IMR-90 (cell line): ENCODE data around the gene SLC25A21. TPM values are rescaled to one million over a fixed set of nuclear protein-coding genes. Genes with fewer than 3 reads are reported as not detected.

Experiments used
- ATAC-seq: fragments of 200-7000 bp; cut with Tn5 transposase; 2 replicates; pipeline ENCODE4 v1.9.1; 2020; ENCODE audit warnings: low read depth, mild to moderate bottlenecking, moderate library complexity
- BruUV-seq: library from RNA; stranded (reverse); fragments of 400-500 nt; replicated peaks from 2 replicates; lab custom pipeline; 2021; lab: Mats Ljungman, UMichigan
- CTCF ChIA-PET: fragments of 300-600 bp; formaldehyde crosslinking; extraction: SDS; loops from one replicate; lab custom pipeline; 2021; ENCODE audit warnings: antibody characterized with exemption; lab: Yijun Ruan, JAX
- POLR2A ChIA-PET: fragments of 300-600 bp; sonication (Branson Sonifier 250); formaldehyde crosslinking; loops from one replicate; lab custom pipeline; 2022; ENCODE audit warnings: antibody characterized with exemption; ENCODE audit not compliant: unreplicated experiment; lab: Charles Lee
- DNase-seq: peaks from one replicate; pipeline ENCODE4 v3.0.0; 2013
- H2AFZ ChIP-seq: replicated peaks from 2 replicates; pipeline ENCODE3; 2013; ENCODE audit warnings: low read length, mild to moderate bottlenecking; ENCODE audit not compliant: poor library complexity
- H2AK5ac ChIP-seq: 2 replicates; pipeline ENCODE4 v1.6.1; 2013; ENCODE audit warnings: low read depth, low read length, inconsistent platforms
- H2AK9ac ChIP-seq: replicated peaks from 2 replicates; pipeline ENCODE3; 2013; ENCODE audit warnings: mild to moderate bottlenecking, low read depth, low read length, moderate library complexity; ENCODE audit not compliant: poor library complexity
- H2BK120ac ChIP-seq: 2 replicates; pipeline ENCODE4 v1.6.1; 2013; ENCODE audit warnings: low read depth, low read length, inconsistent platforms
- H2BK15ac ChIP-seq: 3 replicates; pipeline ENCODE4 v1.6.1; 2013; ENCODE audit warnings: low read depth, low read length, inconsistent platforms
- H2BK20ac ChIP-seq: 2 replicates; pipeline ENCODE4 v1.6.1; 2013; ENCODE audit warnings: low read depth, mild to moderate bottlenecking, inconsistent platforms, low read length, moderate library complexity
- H2BK5ac ChIP-seq: 2 replicates; pipeline ENCODE4 v1.6.1; 2013; ENCODE audit warnings: mild to moderate bottlenecking, low read depth, low read length, inconsistent platforms; ENCODE audit not compliant: poor library complexity, severe bottlenecking
- H3K14ac ChIP-seq: replicated peaks from 2 replicates; pipeline ENCODE4 v1.6.1; 2013; ENCODE audit warnings: low read depth, low read length, inconsistent platforms
- H3K18ac ChIP-seq: 2 replicates; pipeline ENCODE4 v1.6.1; 2013; ENCODE audit warnings: low read depth, low read length, control low read depth
- H3K23ac ChIP-seq: 2 replicates; pipeline ENCODE4 v1.6.1; 2013; ENCODE audit warnings: low read depth, low read length, inconsistent platforms
- H3K27ac ChIP-seq: 2 replicates; pipeline ENCODE4 v1.5.1; 2013; ENCODE audit warnings: mild to moderate bottlenecking, control low read depth, low read length; ENCODE audit not compliant: insufficient read depth
- H3K27me3 ChIP-seq: 2 replicates; pipeline ENCODE4 v1.6.1; 2013; ENCODE audit warnings: low read length; ENCODE audit not compliant: control insufficient read depth, insufficient read depth
- H3K36me3 ChIP-seq: 2 replicates; pipeline ENCODE4 v1.6.1; 2013; ENCODE audit warnings: low read length, mixed read lengths; ENCODE audit not compliant: control insufficient read depth, insufficient read depth
- H3K4ac ChIP-seq: 2 replicates; pipeline ENCODE4 v1.6.1; 2013; ENCODE audit warnings: low read depth, low read length, inconsistent platforms
- H3K4me1 ChIP-seq: 2 replicates; pipeline ENCODE4 v1.6.1; 2013; ENCODE audit warnings: low read length, mixed read lengths; ENCODE audit not compliant: control insufficient read depth, insufficient read depth
- H3K4me2 ChIP-seq: 2 replicates; pipeline ENCODE4 v1.6.1; 2013; ENCODE audit warnings: low read depth, mild to moderate bottlenecking, control low read depth, low read length, moderate library complexity
- H3K4me3 ChIP-seq: 2 replicates; pipeline ENCODE4 v1.5.1; 2013; ENCODE audit warnings: low read depth, mild to moderate bottlenecking, control low read depth, low read length, moderate library complexity; ENCODE audit not compliant: insufficient read depth
- H3K56ac ChIP-seq: 2 replicates; pipeline ENCODE4 v1.6.1; 2013; ENCODE audit warnings: low read length, inconsistent platforms; ENCODE audit not compliant: insufficient read depth; ENCODE audit errors: extremely low read depth
- H3K79me1 ChIP-seq, 2 experiments: 2 replicates each; pipeline ENCODE4 v1.6.1; 2013; ENCODE audit warnings: low read length in 2 of 2, inconsistent platforms in 1 of 2, low read depth in 1 of 2
- H3K9ac ChIP-seq: 2 replicates; pipeline ENCODE4 v1.6.1; 2013; ENCODE audit warnings: low read depth, low read length, control low read depth
- H3K9me1 ChIP-seq: 2 replicates; pipeline ENCODE4 v1.6.1; 2013; ENCODE audit warnings: low read length, inconsistent platforms; ENCODE audit not compliant: insufficient read depth
- H3K9me3 ChIP-seq: 2 replicates; pipeline ENCODE4 v1.6.1; 2013; ENCODE audit warnings: low read length; ENCODE audit not compliant: control insufficient read depth, insufficient read depth
- H4K20me1 ChIP-seq: 2 replicates; pipeline ENCODE4 v1.6.1; 2013; ENCODE audit warnings: low read length, inconsistent platforms; ENCODE audit not compliant: insufficient read depth
- H4K5ac ChIP-seq: 2 replicates; pipeline ENCODE4 v1.6.1; 2013; ENCODE audit warnings: mild to moderate bottlenecking, low read depth, low read length, control low read depth
- H4K8ac ChIP-seq, 2 experiments: 2 replicates each; pipeline ENCODE4 v1.6.1; 2013; ENCODE audit warnings: low read depth in 2 of 2, low read length in 2 of 2, control low read depth in 1 of 2, inconsistent platforms in 1 of 2
- H4K91ac ChIP-seq: 2 replicates; pipeline ENCODE4 v1.6.1; 2013; ENCODE audit warnings: low read depth, low read length, inconsistent platforms; ENCODE audit not compliant: insufficient read depth
- BHLHE40 ChIP-seq: fragments of 150-350 bp; IDR thresholded peaks from 2 replicates; pipeline ENCODE4 v1.6.1; 2016; ENCODE audit warnings: mild to moderate bottlenecking, low read depth, low read length
- CEBPB ChIP-seq: IDR thresholded peaks from 2 replicates; pipeline ENCODE4 v1.6.1; 2012; ENCODE audit warnings: low read depth, low read length, improper control_type of control experiment
- CHD1 ChIP-seq: IDR thresholded peaks from 2 replicates; pipeline ENCODE4 v1.6.1; 2012; ENCODE audit warnings: low read depth, low read length, improper control_type of control experiment
- CTCF ChIP-seq: conservative IDR thresholded peaks from 2 replicates; pipeline ENCODE4 v1.5.1; 2012; ENCODE audit warnings: mild to moderate bottlenecking, low read depth, low read length, improper control_type of control experiment
- ELK1 ChIP-seq: fragments of 150-350 bp; IDR thresholded peaks from 2 replicates; pipeline ENCODE4 v1.6.1; 2016; ENCODE audit warnings: low read depth, mild to moderate bottlenecking, low read length, moderate library complexity, borderline replicate concordance
- FOS ChIP-seq: fragments of 150-350 bp; IDR thresholded peaks from 2 replicates; pipeline ENCODE4 v1.6.1; 2016; ENCODE audit warnings: low read depth, low read length
- MAFK ChIP-seq: IDR thresholded peaks from 2 replicates; pipeline ENCODE4 v1.6.1; 2012; ENCODE audit warnings: low read depth, low read length, improper control_type of control experiment
- MAZ ChIP-seq: IDR thresholded peaks from 2 replicates; pipeline ENCODE4 v1.6.1; 2012; ENCODE audit warnings: low read depth, mild to moderate bottlenecking, low read length, improper control_type of control experiment, moderate library complexity, borderline replicate concordance
- MXI1 ChIP-seq: IDR thresholded peaks from 2 replicates; pipeline ENCODE4 v1.6.1; 2012; ENCODE audit warnings: low read depth, mild to moderate bottlenecking, low read length, moderate library complexity, borderline replicate concordance
- NFE2L2 ChIP-seq: fragments of 150-350 bp; IDR thresholded peaks from 2 replicates; pipeline ENCODE4 v1.6.1; 2016; ENCODE audit warnings: low read depth, mild to moderate bottlenecking, low read length
- POLR2A ChIP-seq: IDR thresholded peaks from 2 replicates; pipeline ENCODE4 v1.6.1; 2012; ENCODE audit warnings: mild to moderate bottlenecking, low read depth, low read length
- RAD21 ChIP-seq: IDR thresholded peaks from 2 replicates; pipeline ENCODE4 v1.6.1; 2012; ENCODE audit warnings: low read length, improper control_type of control experiment
- RCOR1 ChIP-seq: IDR thresholded peaks from 2 replicates; pipeline ENCODE4 v1.6.1; 2012; ENCODE audit warnings: mild to moderate bottlenecking, low read length, improper control_type of control experiment; ENCODE audit not compliant: insufficient replicate concordance
- RFX5 ChIP-seq: IDR thresholded peaks from 2 replicates; pipeline ENCODE4 v1.8.0; 2012; ENCODE audit warnings: low read depth, mild to moderate bottlenecking, low read length, moderate library complexity
- SMC3 ChIP-seq: fragments of 150-350 bp; IDR thresholded peaks from 2 replicates; pipeline ENCODE4 v1.6.1; 2016; ENCODE audit warnings: low read depth, mild to moderate bottlenecking, antibody characterized with exemption, low read length, moderate library complexity
- WGBS, 2 experiments: methylation state at CpG; one replicate each; pipeline versions ENCODE4 v1.1.5 to v1.1.7; 2013; ENCODE audit warnings: missing lambda C conversion rate in 2 of 2; ENCODE audit not compliant: insufficient read length in 1 of 2; ENCODE audit errors: extremely low coverage in 2 of 2; 5-methylcytosine and 5-hydroxymethylcytosine counted together
- dilution Hi-C: fragments of 300-500 bp; cut with HindIII; formaldehyde crosslinking; loops from one replicate; pipeline ENCODE4 v1.14.3; 2018; ENCODE audit warnings: low sequenced_read_pairs; ENCODE audit not compliant: unreplicated experiment
- in situ Hi-C: fragments of 300-500 bp; cut with MboI; formaldehyde crosslinking; loops from 3 replicates; pipeline ENCODE4 v1.14.3; 2019; ENCODE audit warnings: low sequenced_read_pairs, inconsistent platforms, mixed read lengths
- intact Hi-C: fragments of 100-400 bp; cut with micrococcal nuclease; formaldehyde crosslinking; loops from 2 replicates; pipeline ENCODE4 v1.10.0; 2022
- polyA plus RNA-seq, 3 experiments: library from polyadenylated mRNA; depleted of rRNA; stranded (reverse); fragments of >200 nt; gene quantifications; 2 replicates each; pipeline ENCODE4 v1.2.3, GENCODE V29; 2012; ENCODE audit warnings: low replicate concordance in 1 of 3
- total RNA-seq: library from RNA; depleted of rRNA; stranded (reverse); fragments of >200 nt; gene quantifications from 2 replicates; pipeline ENCODE4 v1.2.3, GENCODE V29; 2012
- TF ChIP-seq, protein P1 (sequence below): fragments of 150-350 bp; IDR thresholded peaks from 2 replicates; pipeline ENCODE4 v1.6.1; 2017; ENCODE audit warnings: mild to moderate bottlenecking, antibody characterized with exemption, low read length, low read depth

SLC25A21 gene
- total and polyA plus RNA-seq, 2 of the 4 experiments (the other 2 are of a cell fraction), result 0.62 to 0.90 TPM

- H3K36me3 ChIP-seq, result no peaks in the 10 kb centered on the region
- H2AK5ac ChIP-seq, result no peak overlapping the region
- H4K20me1 ChIP-seq, result no peaks in the 10 kb centered on the region
- H3K9me1 ChIP-seq, result no peaks in the 10 kb centered on the region
- intact Hi-C loops, result no loop called here
- H2BK20ac ChIP-seq, result no peak overlapping the region
- H2AK9ac ChIP-seq, result no peak overlapping the region
- H4K5ac ChIP-seq, result no peak overlapping the region
- no peak overlapping the region for H2BK5ac ChIP-seq
- H3K4me2 ChIP-seq, result no peak overlapping the region
- CTCF ChIA-PET, result no interaction called here
- H3K23ac ChIP-seq, result no peak overlapping the region
- H3K4me3 ChIP-seq, result no peak overlapping the region
- H3K27me3 ChIP-seq, result no peaks in the 10 kb centered on the region
- H3K18ac ChIP-seq, result no peak overlapping the region
- no peak overlapping the region for H2BK120ac ChIP-seq
- no peak for ATAC-seq
- no peak overlapping the region for H2BK15ac ChIP-seq
- dilution Hi-C loops, result no loop called here
- DNase-seq, result no peak
- H3K56ac ChIP-seq, result no peak overlapping the region
- H2AFZ ChIP-seq, result no peak overlapping the region
- WGBS, 2 experiments, result 67% methylated on average over 1 of the region's 3 CpGs; no CpG with 5 or more reads in 1 of the 2 experiments
- in situ Hi-C loops, result no loop called here
- no peak overlapping the region for H3K9ac ChIP-seq
- no peak overlapping the region for H3K4ac ChIP-seq
- no TSS peak for BruUV-seq
- H3K14ac ChIP-seq, result no peak overlapping the region
- H3K4me1 ChIP-seq, result no peaks in the 10 kb centered on the region
- no peaks in the 10 kb centered on the region for H3K9me3 ChIP-seq
- TF ChIP-seq NFE2L2 (no peak), MAFK (no peak), CHD1 (no peak), BHLHE40 (no peak), RCOR1 (no peak), POLR2A (no peak), SMC3 (no peak), MXI1 (no peak), MAZ (no peak), ELK1 (no peak), FOS (no peak), CTCF (no peak), RFX5 (no peak), RAD21 (no peak), CEBPB (no peak)
- TF ChIP-seq, protein P1, sequence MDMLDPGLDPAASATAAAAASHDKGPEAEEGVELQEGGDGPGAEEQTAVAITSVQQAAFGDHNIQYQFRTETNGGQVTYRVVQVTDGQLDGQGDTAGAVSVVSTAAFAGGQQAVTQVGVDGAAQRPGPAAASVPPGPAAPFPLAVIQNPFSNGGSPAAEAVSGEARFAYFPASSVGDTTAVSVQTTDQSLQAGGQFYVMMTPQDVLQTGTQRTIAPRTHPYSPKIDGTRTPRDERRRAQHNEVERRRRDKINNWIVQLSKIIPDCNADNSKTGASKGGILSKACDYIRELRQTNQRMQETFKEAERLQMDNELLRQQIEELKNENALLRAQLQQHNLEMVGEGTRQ, result no peak
- no peak overlapping the region for H4K91ac ChIP-seq
- POLR2A ChIA-PET, result no interaction called here
- no peak overlapping the region for H3K27ac ChIP-seq
- H4K8ac ChIP-seq, result no peak overlapping the region
- H3K79me1 ChIP-seq, result no peaks in the 10 kb centered on the region
These were observed 111.7 kb downstream of the SLC25A21 start for GRCh38 chr14:37060496-37061260.
